ENCODE measurements around the gene DCPS. TPM values are rescaled to one million over a fixed set of nuclear protein-coding genes. Genes with fewer than 3 reads are reported as not detected.

The DCPS gene
- total and polyA plus RNA-seq, 2 experiments from 2014 or later, result 12.1 to 26.1 TPM

GRCh38 chr11:126310200-126310991 is 6.5 kb downstream of the DCPS start:
- Histone ChIP-seq H3K4me1 (ENCODE audit: insufficient read depth) (peaks cover 5% of the 10 kb centered on the region; the same call in 1 of the 2 replicates), H3K4me2 (ENCODE audit: unreplicated experiment) (no peak overlapping the region), H4K20me1 (ENCODE audit: insufficient read depth) (no peaks in the 10 kb centered on the region), H3K36me3 (ENCODE audit: low read depth) (no peaks in the 10 kb centered on the region), H3K4me3 (no peak overlapping the region), H3F3A (ENCODE audit: insufficient read depth) (peaks cover 4% of the 10 kb centered on the region), H3K9ac (no peak overlapping the region), H2AFZ (no peak overlapping the region), H3K9me3 (ENCODE audit: low read depth) (no peaks in the 10 kb centered on the region), H3K27me3 (replicated peaks; ENCODE audit: insufficient read depth) (no peaks in the 10 kb centered on the region), H3K9me2 (ENCODE audit: insufficient read depth) (no peaks in the 10 kb centered on the region), H3K27ac (no peak overlapping the region), H3K79me2 (ENCODE audit: insufficient read depth) (peaks cover 6% of the 10 kb centered on the region)
- whole genome bisulfite sequencing, 2 experiments (ENCODE audit: low coverage in 1 of 2, low lambda C conversion rate in 2 of 2, missing lambda C conversion rate in 2 of 2), result 70 to 72% methylated on average over 12 of the region's 12 CpGs
- no peak for TF ChIP-seq EZH2phosphoT487 (IDR thresholded peaks at IDR 0.05; ENCODE audit: insufficient read depth, low read depth)
- no peak for TF ChIP-seq EZH2 (IDR thresholded peaks at IDR 0.05; ENCODE audit: insufficient read depth, poor library complexity, severe bottlenecking)
- DNase-seq, result peak; percentile 83
- in situ Hi-C loops (cut with MboI), result no loop called here

DNA sequence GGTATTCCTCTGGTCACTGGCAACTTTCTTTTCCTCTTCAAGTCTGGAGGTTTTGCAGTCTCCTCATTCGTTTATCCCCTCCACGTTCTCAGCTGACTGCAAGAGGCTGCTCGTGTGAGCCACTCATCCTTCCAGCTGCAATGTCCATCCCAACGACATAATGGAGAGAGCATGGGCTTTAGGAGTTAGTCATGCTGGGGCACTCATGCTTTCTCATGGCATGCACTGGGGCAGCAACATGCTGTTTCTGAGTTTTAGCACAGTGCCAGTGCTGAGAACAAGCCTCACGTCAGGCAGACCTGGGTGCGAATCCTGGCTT is 7.1 kb downstream of the DCPS start:
- no peak overlapping the region for H3K9ac ChIP-seq
- 62 to 67% methylated on average over 6 of the region's 6 CpGs for WGBS, 2 experiments (ENCODE audit: low coverage in 1 of 2, low lambda C conversion rate in 2 of 2, missing lambda C conversion rate in 2 of 2)
- H3K36me3 ChIP-seq (ENCODE audit: low read depth), result no peaks in the 10 kb centered on the region
- H3K27ac ChIP-seq, result no peak overlapping the region
- no peak for TF ChIP-seq EZH2phosphoT487 (IDR thresholded peaks at IDR 0.05; ENCODE audit: insufficient read depth, low read depth)
- no peak for TF ChIP-seq EZH2 (IDR thresholded peaks at IDR 0.05; ENCODE audit: insufficient read depth, poor library complexity, severe bottlenecking)
- no peak overlapping the region for H2AFZ ChIP-seq
- no peak overlapping the region for H3K4me2 ChIP-seq (ENCODE audit: unreplicated experiment)
- H3K79me2 ChIP-seq (ENCODE audit: insufficient read depth), result no peaks in the 10 kb centered on the region; the same call in 1 of the 2 replicates
- H3K9me3 ChIP-seq (ENCODE audit: low read depth), result no peaks in the 10 kb centered on the region
- H3K27me3 ChIP-seq (replicated peaks; ENCODE audit: insufficient read depth), result no peaks in the 10 kb centered on the region
- H3F3A ChIP-seq (ENCODE audit: insufficient read depth), result peaks cover 7% of the 10 kb centered on the region
- no peaks in the 10 kb centered on the region for H3K9me2 ChIP-seq (ENCODE audit: insufficient read depth)
- H3K4me1 ChIP-seq (ENCODE audit: insufficient read depth), result peaks cover 5% of the 10 kb centered on the region; the same call in 1 of the 2 replicates
- no peaks in the 10 kb centered on the region for H4K20me1 ChIP-seq (ENCODE audit: insufficient read depth)
- in situ Hi-C loops (cut with MboI), result no loop called here
- no peak overlapping the region for H3K4me3 ChIP-seq
- DNase-seq, result peak; percentile 36

- 86 to 88% methylated on average over 14 of the region's 14 CpGs for WGBS, 2 experiments (ENCODE audit: low coverage in 1 of 2, low lambda C conversion rate in 2 of 2, missing lambda C conversion rate in 2 of 2)
- Histone ChIP-seq H3K36me3 (ENCODE audit: low read depth) (no peaks in the 10 kb centered on the region), H3K9me2 (ENCODE audit: insufficient read depth) (no peaks in the 10 kb centered on the region), H3K4me3 (no peak overlapping the region), H2AFZ (no peak overlapping the region), H3F3A (ENCODE audit: insufficient read depth) (peaks cover 14% of the 10 kb centered on the region), H3K4me1 (ENCODE audit: insufficient read depth) (peaks cover 5% of the 10 kb centered on the region; the same call in 1 of the 2 replicates), H3K4me2 (ENCODE audit: unreplicated experiment) (no peak overlapping the region), H3K9me3 (ENCODE audit: low read depth) (no peaks in the 10 kb centered on the region), H3K9ac (no peak overlapping the region), H4K20me1 (ENCODE audit: insufficient read depth) (no peaks in the 10 kb centered on the region), H3K27me3 (replicated peaks; ENCODE audit: insufficient read depth) (no peaks in the 10 kb centered on the region), H3K79me2 (ENCODE audit: insufficient read depth) (no peaks in the 10 kb centered on the region; the same call in 1 of the 2 replicates), H3K27ac (no peak overlapping the region)
- TF ChIP-seq EZH2phosphoT487 (IDR thresholded peaks at IDR 0.05; ENCODE audit: insufficient read depth, low read depth) (no peak), EZH2 (IDR thresholded peaks at IDR 0.05; ENCODE audit: insufficient read depth, poor library complexity, severe bottlenecking) (no peak)
- no peak for DNase-seq
- in situ Hi-C loops (cut with MboI), result no loop called here
These were observed 7.8 kb downstream of the DCPS start for GRCh38 chr11:126311401-126312291.

DNA sequence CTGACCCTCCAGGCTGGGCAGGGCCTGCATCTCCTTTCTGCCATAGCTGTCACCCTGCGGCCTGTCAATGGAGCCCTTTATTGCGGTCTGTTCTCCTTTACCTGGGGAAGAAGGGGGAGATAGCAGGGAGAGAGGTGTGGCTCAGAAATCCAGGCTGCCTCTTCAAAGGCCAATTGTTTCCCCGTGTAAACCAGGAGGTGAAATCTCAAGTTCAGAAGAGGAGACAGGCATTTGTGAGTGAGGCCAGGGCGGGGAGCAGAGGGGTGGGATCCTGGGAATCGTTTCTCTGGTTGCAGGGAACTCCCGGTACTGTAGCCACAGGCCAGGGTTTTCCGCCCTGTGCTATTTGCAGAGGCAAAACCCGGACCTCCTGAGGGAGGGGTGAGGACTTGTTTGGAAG is 9.1 kb downstream of the DCPS start:
- 51 to 57% methylated on average over 8 of the region's 8 CpGs for WGBS, 2 experiments (ENCODE audit: low coverage in 1 of 2, low lambda C conversion rate in 2 of 2, missing lambda C conversion rate in 2 of 2)
- TF ChIP-seq EZH2 (IDR thresholded peaks at IDR 0.05; ENCODE audit: insufficient read depth, poor library complexity, severe bottlenecking) (no peak), EZH2phosphoT487 (IDR thresholded peaks at IDR 0.05; ENCODE audit: insufficient read depth, low read depth) (no peak)
- Histone ChIP-seq H3K9me2 (ENCODE audit: insufficient read depth) (no peaks in the 10 kb centered on the region), H4K20me1 (ENCODE audit: insufficient read depth) (no peaks in the 10 kb centered on the region), H3K36me3 (ENCODE audit: low read depth) (no peaks in the 10 kb centered on the region), H3K9me3 (ENCODE audit: low read depth) (no peaks in the 10 kb centered on the region), H2AFZ (no peak overlapping the region), H3K4me3 (no peak overlapping the region), H3K4me2 (ENCODE audit: unreplicated experiment) (no peak overlapping the region), H3K79me2 (ENCODE audit: insufficient read depth) (no peaks in the 10 kb centered on the region; the same call in 1 of the 2 replicates), H3K27me3 (replicated peaks; ENCODE audit: insufficient read depth) (no peaks in the 10 kb centered on the region), H3K4me1 (ENCODE audit: insufficient read depth) (peaks cover 16% of the 10 kb centered on the region), H3F3A (ENCODE audit: insufficient read depth) (peaks cover 23% of the 10 kb centered on the region), H3K9ac (no peak overlapping the region), H3K27ac (no peak overlapping the region)
- no peak for DNase-seq
- in situ Hi-C loops (cut with MboI), result no loop called here
